Measurements from ENCODE around the gene ACSF3.

- TF ChIP-seq CTCF (IDR thresholded peaks at IDR 0.05) (no peak), POLR2A (IDR thresholded peaks at IDR 0.05) (no peak), POLR2AphosphoS5 (IDR thresholded peaks at IDR 0.05) (no peak)
Measured at GRCh38 chr16:89111263-89111662, 17.6 kb downstream of the ACSF3 start.
